Cardiac fibroblast (primary cell): ENCODE results near the gene CCNK.

Source experiments
- DNase-seq, 2 donors: peaks; one replicate each; pipeline versions ENCODE4 v3.0.0 to v3.0.0-alpha.2; 2010; ENCODE audit warnings: low read depth in 2 of 2
- H3K4me3 ChIP-seq, 2 donors: replicated peaks in 1 of 2; 1 replicate in 1 of 2; 2 replicates in 1 of 2; pipeline ENCODE4 v1.5.1; 2011; ENCODE audit warnings: low read depth in 2 of 2, low read length in 2 of 2, mild to moderate bottlenecking in 2 of 2, moderate library complexity in 1 of 2
- TF ChIP-seq, protein P1 (sequence below): IDR thresholded peaks from one replicate; pipeline ENCODE4 v1.5.1; 2011; ENCODE audit warnings: low read depth, mild to moderate bottlenecking, low read length, inconsistent platforms

The CCNK gene

DNA sequence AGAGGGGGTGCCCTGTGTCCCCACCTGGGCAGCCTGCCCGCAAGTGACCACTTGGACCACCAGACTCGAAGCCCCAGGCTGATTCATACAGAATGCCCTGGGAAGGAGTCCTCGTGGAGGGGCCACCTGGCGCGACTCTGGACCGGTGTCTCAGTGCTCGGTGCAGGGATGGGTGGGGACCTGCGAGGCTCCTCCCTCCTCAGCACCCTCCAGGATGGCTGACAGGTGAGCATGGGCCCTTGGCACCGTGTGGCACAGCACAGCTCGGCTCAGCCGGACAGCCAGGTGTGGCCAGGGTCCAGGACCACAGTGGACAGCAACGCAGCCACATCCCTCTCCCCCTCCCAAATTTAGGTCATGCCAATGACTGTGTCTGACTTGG, 44.5 kb downstream of the CCNK start:
- TF ChIP-seq, protein P1, sequence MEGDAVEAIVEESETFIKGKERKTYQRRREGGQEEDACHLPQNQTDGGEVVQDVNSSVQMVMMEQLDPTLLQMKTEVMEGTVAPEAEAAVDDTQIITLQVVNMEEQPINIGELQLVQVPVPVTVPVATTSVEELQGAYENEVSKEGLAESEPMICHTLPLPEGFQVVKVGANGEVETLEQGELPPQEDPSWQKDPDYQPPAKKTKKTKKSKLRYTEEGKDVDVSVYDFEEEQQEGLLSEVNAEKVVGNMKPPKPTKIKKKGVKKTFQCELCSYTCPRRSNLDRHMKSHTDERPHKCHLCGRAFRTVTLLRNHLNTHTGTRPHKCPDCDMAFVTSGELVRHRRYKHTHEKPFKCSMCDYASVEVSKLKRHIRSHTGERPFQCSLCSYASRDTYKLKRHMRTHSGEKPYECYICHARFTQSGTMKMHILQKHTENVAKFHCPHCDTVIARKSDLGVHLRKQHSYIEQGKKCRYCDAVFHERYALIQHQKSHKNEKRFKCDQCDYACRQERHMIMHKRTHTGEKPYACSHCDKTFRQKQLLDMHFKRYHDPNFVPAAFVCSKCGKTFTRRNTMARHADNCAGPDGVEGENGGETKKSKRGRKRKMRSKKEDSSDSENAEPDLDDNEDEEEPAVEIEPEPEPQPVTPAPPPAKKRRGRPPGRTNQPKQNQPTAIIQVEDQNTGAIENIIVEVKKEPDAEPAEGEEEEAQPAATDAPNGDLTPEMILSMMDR: no peak
- H3K4me3 ChIP-seq: no peak overlapping the region
- no peak for DNase-seq

DNA sequence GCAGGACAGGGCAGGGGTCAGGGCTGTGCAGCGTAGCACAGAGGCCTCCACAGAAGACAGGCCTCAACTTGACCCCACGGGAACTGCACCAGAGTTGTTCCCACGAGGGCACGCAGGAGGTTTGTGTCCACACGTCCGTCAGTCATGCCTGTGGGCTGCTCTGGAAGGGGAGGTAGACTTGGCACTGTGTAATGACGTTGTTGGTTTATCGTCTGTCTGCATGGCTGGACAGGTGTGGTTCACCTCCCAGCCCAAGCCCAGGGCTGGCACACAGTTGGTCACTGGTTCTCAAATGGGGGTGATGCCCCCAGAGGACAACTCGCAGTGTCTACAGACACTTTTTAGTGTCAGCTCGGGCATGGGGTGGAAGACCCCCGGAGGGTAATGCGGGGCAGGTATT, 45.8 kb downstream of the CCNK start:
- no peak overlapping the region for H3K4me3 ChIP-seq
- no peak for DNase-seq
- TF ChIP-seq, protein P1: no peak

DNA sequence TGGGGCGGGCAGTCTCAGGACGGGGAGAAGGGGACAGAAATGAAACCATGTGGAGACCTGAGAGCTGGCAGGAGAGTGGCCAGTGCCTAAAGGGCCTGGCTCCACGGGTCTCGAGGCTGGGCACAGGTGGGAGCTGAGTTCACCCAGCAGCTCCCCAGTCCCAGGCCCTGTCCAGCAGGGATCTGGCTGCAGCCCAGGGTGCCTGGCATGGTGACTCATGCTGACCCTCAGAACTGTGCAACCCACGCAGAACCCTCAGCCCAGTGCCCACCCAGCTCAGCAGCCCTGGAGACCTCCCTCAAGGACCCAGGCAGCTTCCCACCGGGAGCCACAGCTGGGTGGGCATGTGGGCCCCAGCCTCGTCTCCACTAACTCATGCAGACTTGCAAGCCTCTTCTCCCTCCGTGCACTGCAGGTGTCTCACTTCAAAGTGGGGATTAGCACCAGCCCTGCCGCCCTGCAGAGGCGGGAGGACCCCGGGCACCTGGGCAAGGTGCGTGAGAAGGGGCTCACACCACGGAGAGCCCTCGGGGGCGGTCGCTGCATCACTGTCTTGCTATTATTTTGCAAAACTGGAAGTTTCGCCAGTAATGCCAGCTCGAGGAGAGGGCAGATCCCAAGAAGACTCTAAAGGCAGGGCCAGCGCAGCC, 46.3 kb downstream of the CCNK start:
- no peak for DNase-seq
- no peak overlapping the region for H3K4me3 ChIP-seq
- TF ChIP-seq, protein P1: no peak

DNA sequence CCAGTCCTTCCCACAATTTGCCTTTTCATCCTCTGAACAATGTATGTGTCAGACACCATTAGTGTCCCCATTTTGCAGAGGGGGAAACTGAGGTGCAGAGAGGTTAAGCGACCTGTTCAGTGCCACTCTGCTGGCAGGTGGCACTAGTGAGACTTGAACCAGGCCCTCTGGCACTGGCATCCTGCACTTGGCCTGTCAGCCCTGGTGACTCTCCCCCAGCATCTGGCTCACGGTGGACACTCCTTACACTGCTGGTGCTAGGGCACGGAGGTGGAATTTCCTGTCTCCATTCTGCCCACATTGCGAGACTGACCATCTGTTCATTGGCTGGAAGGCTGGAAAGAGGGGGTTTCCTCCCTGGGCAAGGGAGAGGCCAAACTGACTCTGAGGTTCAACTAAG, 48.7 kb downstream of the CCNK start:
- TF ChIP-seq, protein P1: no peak
- DNase-seq: peak; percentile 34 to 45
- H3K4me3 ChIP-seq: no peak overlapping the region

DNA sequence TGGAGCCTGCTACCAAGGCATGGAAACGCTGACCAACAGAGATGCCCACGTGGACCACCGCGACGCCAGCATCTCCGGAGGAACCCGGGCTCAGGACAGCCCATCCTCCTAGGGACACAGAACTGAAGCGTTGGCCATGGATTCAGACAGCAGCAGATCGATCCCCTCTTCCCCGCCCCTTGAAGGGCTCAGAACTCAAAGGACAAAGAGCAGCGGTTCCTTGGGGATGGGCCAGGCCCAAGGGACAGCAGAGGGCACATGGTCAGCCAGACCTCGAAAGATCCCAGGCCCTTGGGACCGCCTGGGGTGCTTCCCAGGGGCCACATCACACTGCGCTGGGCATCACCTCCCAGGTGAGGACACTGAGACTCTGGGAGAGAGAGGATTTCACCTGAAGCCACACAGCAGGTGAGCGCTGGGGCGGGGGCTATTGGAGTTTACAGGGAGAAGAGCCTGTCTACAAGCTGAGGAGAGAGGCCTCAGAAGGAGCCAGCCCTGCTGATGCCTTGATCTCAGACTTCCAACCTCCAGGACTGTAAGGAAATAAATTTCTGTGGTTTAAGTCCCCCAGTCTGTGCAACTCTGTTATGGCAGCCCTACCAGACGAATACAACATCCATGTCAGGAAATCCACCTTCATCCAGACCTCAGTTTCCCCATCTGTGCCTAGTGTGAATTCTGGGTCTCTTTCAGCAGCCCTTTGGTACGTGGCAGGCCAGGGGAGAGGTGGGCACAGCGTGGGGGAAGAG, 49.4 kb downstream of the CCNK start:
- TF ChIP-seq, protein P1: no peak
- H3K4me3 ChIP-seq: no peak overlapping the region
- DNase-seq: no peak

DNA sequence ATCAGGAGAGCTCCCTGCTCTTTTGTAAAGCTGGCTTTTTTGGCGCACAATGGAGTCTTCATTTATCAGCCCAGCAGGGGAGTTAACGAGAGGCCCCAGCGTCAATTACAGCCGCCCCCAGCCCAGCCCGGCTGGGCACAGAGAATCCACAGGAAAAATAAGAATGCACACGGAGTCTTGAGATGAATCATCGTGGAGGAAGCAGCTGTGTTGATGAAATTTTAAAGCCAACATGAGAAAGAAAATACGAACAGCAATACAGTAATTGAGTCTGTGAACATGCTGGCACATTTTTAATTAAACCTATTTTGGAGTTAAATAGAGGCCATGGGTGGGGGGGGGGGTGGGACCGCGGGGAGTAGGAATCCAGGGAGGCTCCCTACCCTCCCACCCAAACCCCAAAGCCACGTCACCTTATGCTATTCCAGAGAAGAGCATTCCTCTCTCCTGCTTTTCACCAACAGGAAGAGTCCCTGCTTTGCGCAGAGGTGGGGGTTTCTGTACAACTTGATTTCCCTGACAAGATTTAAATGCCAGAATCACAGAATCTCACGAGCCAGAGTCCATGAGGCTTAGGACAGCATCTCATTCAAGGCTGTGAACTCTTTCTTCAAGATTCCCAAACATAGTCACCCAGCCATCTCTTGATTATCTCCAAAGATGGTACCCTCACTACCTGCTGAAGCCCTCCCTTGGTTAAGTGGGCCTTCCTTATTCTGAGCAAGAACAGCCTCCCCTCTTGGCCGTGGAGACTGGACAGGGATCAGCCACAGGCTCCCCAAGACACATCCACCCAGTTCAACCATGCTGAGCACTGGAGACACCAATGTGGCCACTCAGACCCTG, 50.3 kb downstream of the CCNK start:
- TF ChIP-seq, protein P1: no peak
- no peak overlapping the region for H3K4me3 ChIP-seq
- DNase-seq: peak; percentile 62 to 66
